Camera-type eye (tissue), 1 donor: ENCODE results near the gene ALK. TPM values are rescaled to one million over a fixed set of nuclear protein-coding genes. Genes with fewer than 3 reads are reported as not detected.

Experiments used
- total RNA-seq: library from RNA; depleted of rRNA; stranded (reverse); fragments of >200 nt; gene quantifications from one replicate; pipeline ENCODE4 v1.2.3, GENCODE V29; 2014

The ALK gene
- total RNA-seq = 9.5 TPM

GRCh38 chr2:29921560-29921915 lies at the start of gene ALK:
ALK (minus strand) TSS chr2:29921586; CDS start chr2:29920659, 927 bp downstream.

Other genes with a start within 250 kb of the ALK start
- gene YPEL5, start 225.4 kb upstream of the ALK start, total RNA-seq = 128 TPM